ENCODE results near the gene METTL21A. TPM values are rescaled to one million over a fixed set of nuclear protein-coding genes. Genes with fewer than 3 reads are reported as not detected.
A peak's percentile ranks its signal among the peaks of the same experiment; 100 is the strongest.

METTL21A gene
- total and polyA plus RNA-seq, 2 of the 13 experiments (the other 11 are each of a cell fraction or from before 2014, with no cell fraction given), result 42.4 to 61.2 TPM

- ATAC-seq (peak; percentile 30), DNase-seq (ENCODE audit: low spot score) (no peak), FAIRE-seq (no peak)
- Histone ChIP-seq H3K9ac (ENCODE audit: insufficient read depth, low read depth, low read length) (no peak overlapping the region), H3K36me3 (replicated peaks in 1 of 2; ENCODE audit: control insufficient read depth in 1 of 2, insufficient read depth in 2 of 2, low read length in 2 of 2) (no peaks in the 10 kb centered on the region), H3K9me3 (ENCODE audit: low read length) (peaks cover 8% of the 10 kb centered on the region; the same call in 1 of the 2 replicates), H3K4me3 (replicated peaks in 1 of 3; ENCODE audit: insufficient read depth in 1 of 3, low read depth in 2 of 3, low read length in 3 of 3) (no peak overlapping the region), H3K27me3 (ENCODE audit: control insufficient read depth in 1 of 2, insufficient read depth in 2 of 2, low read length in 2 of 2) (no peaks in the 10 kb centered on the region; a peak in 3 of 5 replicates), H4K20me1 (ENCODE audit: insufficient read depth, low read length) (no peaks in the 10 kb centered on the region), H3K79me2 (ENCODE audit: insufficient read depth, low read length) (no peaks in the 10 kb centered on the region), H3K27ac (ENCODE audit: extremely low read length, insufficient read depth, low read length) (no peak overlapping the region), H3K4me1 (ENCODE audit: insufficient read depth, low read length) (peaks cover 19% of the 10 kb centered on the region), H2AFZ (ENCODE audit: low read length) (no peak overlapping the region), H3K4me2 (ENCODE audit: low read depth, low read length) (no peak overlapping the region)
- WGBS (ENCODE audit: low lambda C conversion rate), result 50% methylated on average over 11 of the region's 11 CpGs
- no TSS peak for BruUV-seq (replicated peaks)
- in situ Hi-C loops (cut with HindIII; ENCODE audit: extremely low pct_ligation_motif_present, low pct_unique_long_range_greater_than_20kb), result no loop called here
- ChIA-PET POLR2A (no interaction called here), CTCF (ENCODE audit: low intra/inter-chr PET ratio, low total read pairs) (no interaction called here)
- TF ChIP-seq FOSL2 (CRISPR knock-in tag; IDR thresholded peaks at IDR 0.05) (peak; percentile 54), ARNT2 (CRISPR knock-in tag; IDR thresholded peaks at IDR 0.05; ENCODE audit: low read depth) (no peak), ZNF605 (CRISPR knock-in tag; IDR thresholded peaks at IDR 0.05) (no peak), FOXJ3 (CRISPR knock-in tag; IDR thresholded peaks at IDR 0.05; ENCODE audit: borderline replicate concordance) (no peak)
- intact Hi-C loops (cut with micrococcal nuclease; ENCODE audit: unreplicated experiment), result no loop called here
Measured at GRCh38 chr2:207635468-207636200, 10.4 kb upstream of the METTL21A start.

- CTCF ChIA-PET (ENCODE audit: low intra/inter-chr PET ratio, low total read pairs), result no interaction called here
- FAIRE-seq, result no peak
- DNase-seq (ENCODE audit: low spot score), result no peak
- TF ChIP-seq MEIS2 (CRISPR knock-in tag; IDR thresholded peaks at IDR 0.05), result no peak
- TF ChIP-seq XRCC5 (optimal IDR thresholded peaks at IDR 0.05; ENCODE audit: low read length), result no peak
- no peak for TF ChIP-seq SRSF9 (IDR thresholded peaks at IDR 0.05; ENCODE audit: borderline replicate concordance, insufficient read depth, low read depth, low read length, poor library complexity, severe bottlenecking)
- no peak for TF ChIP-seq NFE2 (CRISPR knock-in tag; IDR thresholded peaks at IDR 0.05)
- TF ChIP-seq ZNF24 (IDR thresholded peaks at IDR 0.05), result peak; percentile 81; the same call in 1 of the 2 replicates
- POLR2A ChIA-PET, result interaction anchor here (1.6 to 2.1 kb wide), 2 partner anchors 9 to 78 kb away, joined by 5 to 10 read pairs; partner anchors contain the start of genes CCNYL1 and METTL21A
- Histone ChIP-seq H3K79me2 (ENCODE audit: insufficient read depth, low read length) (no peaks in the 10 kb centered on the region), H3K27ac (ENCODE audit: extremely low read length, insufficient read depth, low read length) (no peak overlapping the region), H3K27me3 (ENCODE audit: control insufficient read depth in 1 of 2, insufficient read depth in 2 of 2, low read length in 2 of 2) (no peaks in the 10 kb centered on the region; a peak in 3 of 5 replicates), H3K36me3 (replicated peaks in 1 of 2; ENCODE audit: control insufficient read depth in 1 of 2, insufficient read depth in 2 of 2, low read length in 2 of 2) (no peaks in the 10 kb centered on the region), H2AFZ (ENCODE audit: low read length) (no peak overlapping the region), H3K9me3 (ENCODE audit: low read length) (no peaks in the 10 kb centered on the region), H3K4me2 (ENCODE audit: low read depth, low read length) (no peak overlapping the region), H3K4me3 (replicated peaks in 1 of 3; ENCODE audit: insufficient read depth in 1 of 3, low read depth in 2 of 3, low read length in 3 of 3) (no peak overlapping the region), H3K4me1 (ENCODE audit: insufficient read depth, low read length) (peaks cover 33% of the 10 kb centered on the region), H3K9ac (ENCODE audit: insufficient read depth, low read depth, low read length) (no peak overlapping the region), H4K20me1 (ENCODE audit: insufficient read depth, low read length) (no peaks in the 10 kb centered on the region)
- intact Hi-C loops (cut with micrococcal nuclease; ENCODE audit: unreplicated experiment), result loop anchor here (2.0 kb wide), 1 partner anchor 77 kb away; the partner anchor contains the start of gene CCNYL1
- no TSS peak for BruUV-seq (replicated peaks)
- in situ Hi-C loops (cut with HindIII; ENCODE audit: extremely low pct_ligation_motif_present, low pct_unique_long_range_greater_than_20kb), result no loop called here
- ATAC-seq, result no peak
- 30% methylated on average over 3 of the region's 3 CpGs for WGBS (ENCODE audit: low lambda C conversion rate)
Measured at GRCh38 chr2:207633686-207634085, 8.5 kb upstream of the METTL21A start.

Data from HepG2 (cell line).